AG10803 (cell line): ENCODE results near the gene ZNF19.
A peak's percentile ranks its signal among the peaks of the same experiment; 100 is the strongest.

Source experiments
- DNase-seq: peaks from one replicate; pipeline ENCODE4 v3.0.0; 2010; ENCODE audit warnings: low read depth
- H3K4me3 ChIP-seq: 2 replicates; pipeline ENCODE4 v1.5.1; 2011; ENCODE audit warnings: mild to moderate bottlenecking, low read length, control low read depth
- CTCF ChIP-seq: conservative IDR thresholded peaks from 2 replicates; pipeline ENCODE4 v1.5.1; 2011; ENCODE audit warnings: mild to moderate bottlenecking, low read length, control low read depth, inconsistent platforms

ZNF19 gene

GRCh38 chr16:71489122-71489521 is at the start of gene ZNF19:
Gene ZNF19 (minus strand): TSS chr16:71489324. CDS start chr16:71482114, 7,210 bp downstream.
- no peak within 1 kb of the TSS for H3K4me3 ChIP-seq
- TF ChIP-seq CTCF, result no peak
- DNase-seq, result no peak

DNA sequence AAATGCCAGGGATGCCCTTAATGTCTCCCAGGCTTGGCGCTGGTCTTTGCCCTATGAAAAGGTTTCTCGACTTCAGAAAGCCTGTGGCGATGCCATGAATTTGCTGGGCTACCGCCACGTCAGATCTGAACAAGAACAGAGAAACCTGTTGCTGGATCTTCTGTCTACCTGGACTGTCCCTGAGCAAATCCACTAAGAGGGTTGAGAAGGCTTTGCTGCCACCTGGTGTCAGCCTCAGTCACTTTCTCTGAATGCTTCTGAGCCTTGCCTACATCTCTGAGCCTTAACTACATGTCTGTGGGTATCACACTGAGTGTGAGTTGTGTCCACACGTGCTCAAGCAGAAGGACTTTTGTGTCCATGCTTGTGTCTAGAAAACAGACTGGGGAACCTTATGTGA is 48.5 kb upstream of the ZNF19 start:
- H3K4me3 ChIP-seq, result no peak overlapping the region
- TF ChIP-seq CTCF, result peak; percentile 78
- peak; percentile 39 for DNase-seq

DNA sequence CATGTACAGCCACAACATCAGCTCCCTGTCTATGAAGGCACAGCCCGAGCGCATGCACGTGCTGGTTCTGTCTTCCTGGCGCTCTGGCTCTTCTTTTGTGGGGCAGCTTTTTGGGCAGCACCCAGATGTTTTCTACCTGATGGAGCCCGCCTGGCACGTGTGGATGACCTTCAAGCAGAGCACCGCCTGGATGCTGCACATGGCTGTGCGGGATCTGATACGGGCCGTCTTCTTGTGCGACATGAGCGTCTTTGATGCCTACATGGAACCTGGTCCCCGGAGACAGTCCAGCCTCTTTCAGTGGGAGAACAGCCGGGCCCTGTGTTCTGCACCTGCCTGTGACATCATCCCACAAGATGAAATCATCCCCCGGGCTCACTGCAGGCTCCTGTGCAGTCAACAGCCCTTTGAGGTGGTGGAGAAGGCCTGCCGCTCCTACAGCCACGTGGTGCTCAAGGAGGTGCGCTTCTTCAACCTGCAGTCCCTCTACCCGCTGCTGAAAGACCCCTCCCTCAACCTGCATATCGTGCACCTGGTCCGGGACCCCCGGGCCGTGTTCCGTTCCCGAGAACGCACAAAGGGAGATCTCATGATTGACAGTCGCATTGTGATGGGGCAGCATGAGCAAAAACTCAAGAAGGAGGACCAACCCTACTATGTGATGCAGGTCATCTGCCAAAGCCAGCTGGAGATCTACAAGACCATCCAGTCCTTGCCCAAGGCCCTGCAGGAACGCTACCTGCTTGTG is 47.8 kb upstream of the ZNF19 start:
- no peak overlapping the region for H3K4me3 ChIP-seq
- TF ChIP-seq CTCF, result no peak
- DNase-seq, result no peak

GRCh38 chr16:71532366-71532765 is 43.2 kb upstream of the ZNF19 start:
- H3K4me3 ChIP-seq, result no peak overlapping the region
- DNase-seq, result no peak
- no peak for TF ChIP-seq CTCF

DNA sequence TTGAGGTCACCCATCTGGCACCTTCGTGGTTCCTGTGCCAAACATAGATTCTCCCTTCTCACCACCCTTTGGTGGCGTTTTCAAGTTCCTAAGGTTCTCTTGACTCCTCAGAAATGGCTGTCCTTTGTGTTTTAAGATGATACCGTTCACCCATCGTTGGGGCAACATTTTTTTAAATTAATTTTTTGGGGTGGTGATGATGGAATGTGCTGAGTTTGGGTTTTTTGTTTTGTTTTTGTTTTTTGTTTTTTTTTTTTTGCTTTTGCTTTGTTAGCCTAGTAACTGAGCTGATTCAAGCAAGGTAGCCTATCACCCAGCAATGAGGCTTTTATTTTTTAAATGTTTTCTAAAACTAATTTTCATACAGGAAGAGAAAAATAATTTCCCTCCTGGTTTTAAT is 39.7 kb upstream of the ZNF19 start:
- no peak for DNase-seq
- TF ChIP-seq CTCF, result no peak
- no peak overlapping the region for H3K4me3 ChIP-seq

DNA sequence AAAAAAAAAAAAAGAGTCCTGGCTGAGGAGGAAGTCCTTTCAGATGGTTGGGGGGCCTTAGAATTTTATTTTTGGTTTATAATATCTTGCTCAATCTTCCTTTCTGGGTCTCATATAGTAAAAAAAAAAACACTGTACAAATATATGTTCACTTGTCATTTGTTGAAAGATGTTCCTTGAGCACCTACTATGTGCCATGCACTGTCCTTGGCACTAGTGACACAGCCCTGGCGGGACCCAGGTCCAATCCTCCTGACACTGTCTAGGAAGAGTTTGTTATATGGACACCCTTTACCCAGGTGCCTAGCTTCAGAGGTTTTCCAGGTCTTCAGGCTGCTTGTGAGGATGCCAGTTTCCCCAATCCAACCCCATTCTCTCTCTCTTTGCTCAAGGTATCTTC is 39.1 kb upstream of the ZNF19 start:
- no peak for DNase-seq
- TF ChIP-seq CTCF, result no peak
- H3K4me3 ChIP-seq, result no peak overlapping the region

DNA sequence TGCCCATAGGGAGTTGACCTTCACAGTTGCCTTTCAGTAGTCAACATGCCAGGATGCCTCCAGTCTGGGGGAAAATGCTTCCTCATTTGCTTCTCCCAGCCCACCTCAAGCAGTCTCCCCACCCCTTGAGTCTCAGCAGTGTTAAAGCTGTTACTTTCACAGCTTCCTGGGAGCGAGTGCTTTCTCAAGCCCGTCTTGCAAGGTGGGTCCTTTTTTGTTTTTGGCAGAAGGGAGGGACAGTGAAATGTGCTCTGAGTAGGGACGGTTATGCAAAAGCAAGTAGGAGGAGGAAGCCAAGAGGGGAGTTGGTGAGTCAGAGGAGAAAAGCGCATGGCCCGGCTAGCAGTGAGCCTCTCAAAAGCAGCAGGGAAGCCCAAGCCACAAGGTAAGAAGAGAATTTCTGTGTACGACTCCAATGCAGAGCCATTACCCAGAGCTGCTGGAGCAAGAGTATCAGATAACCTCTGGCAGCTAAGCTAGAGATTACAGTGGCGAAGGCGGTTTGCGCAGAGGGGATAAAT is 37.0 kb upstream of the ZNF19 start, which contains the start of gene CHST4:
TSS of gene CHST4 (plus strand) at position 316 of the 521 bp plus-strand sequence. CDS start 10,252 bp downstream, outside the sequence.
- no peak for TF ChIP-seq CTCF
- peak; percentile 64 for DNase-seq
- H3K4me3 ChIP-seq, result no peak within 1 kb of the TSS
